ENCODE results near the gene TIAL1. TPM values are rescaled to one million over a fixed set of nuclear protein-coding genes. Genes with fewer than 3 reads are reported as not detected.
"Not testable (repeated sequence)": the region's sequence is repeated elsewhere in the genome, so short reads cannot be mapped to it uniquely, and the experiment has no call there.

Gene TIAL1
- total RNA-seq, 1 experiment from 2014 or later = 46.6 TPM

DNA sequence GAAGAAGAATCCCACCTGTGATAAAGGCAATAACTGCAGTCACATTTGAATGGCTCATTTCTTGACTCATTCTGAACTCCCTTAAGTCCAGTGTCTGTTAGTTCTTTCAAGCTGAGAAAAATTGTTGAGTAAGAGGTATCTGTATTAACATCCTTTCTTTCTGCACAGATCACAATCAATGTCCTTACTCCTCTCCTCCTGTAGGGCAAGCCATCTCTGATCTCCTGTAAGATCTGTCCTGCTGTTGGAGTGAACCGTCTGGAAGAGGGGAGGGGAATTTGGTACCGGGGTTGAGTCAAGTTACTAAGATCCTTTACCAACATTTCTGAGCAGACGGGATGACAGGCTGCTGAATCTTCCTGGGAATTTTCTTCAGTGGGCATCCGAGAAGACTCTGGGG lies 34.7 kb downstream of the TIAL1 start:
- intact Hi-C loops (cut with micrococcal nuclease) = no loop called here
- DNase-seq (no peak), ATAC-seq (no peak)
- Histone ChIP-seq H3K9me2 (replicated peaks; ENCODE audit: low read length) (no peaks in the 10 kb centered on the region), H3K27ac (ENCODE audit: low read length) (no peak overlapping the region), H2AFZ (ENCODE audit: low read length) (no peak overlapping the region), H3K9me3 (ENCODE audit: low read length) (no peaks in the 10 kb centered on the region), H3K79me2 (ENCODE audit: low read length) (no peaks in the 10 kb centered on the region), H3K36me3 (ENCODE audit: low read depth, low read length) (no peaks in the 10 kb centered on the region), H3K9ac (ENCODE audit: low read length) (no peak overlapping the region), H3F3A (ENCODE audit: low read length, unreplicated experiment) (no peaks in the 10 kb centered on the region), H3K27me3 (ENCODE audit: low read length) (no peaks in the 10 kb centered on the region), H3K4me2 (ENCODE audit: low read length) (no peak overlapping the region), H4K20me1 (ENCODE audit: low read length) (no peaks in the 10 kb centered on the region), H3K4me1 (ENCODE audit: insufficient read depth, low read length) (no peaks in the 10 kb centered on the region), H3K4me3 (ENCODE audit: low read length) (no peak overlapping the region)
- ChIA-PET CTCF (no interaction called here), POLR2A (ENCODE audit: unreplicated experiment) (no interaction called here)
- TF ChIP-seq EZH2phosphoT487 (IDR thresholded peaks at IDR 0.05; ENCODE audit: borderline replicate concordance, low read length) (no peak), EZH2 (IDR thresholded peaks at IDR 0.05; ENCODE audit: low read length, unreplicated experiment) (no peak)
- TF ChIP-seq, protein P1, sequence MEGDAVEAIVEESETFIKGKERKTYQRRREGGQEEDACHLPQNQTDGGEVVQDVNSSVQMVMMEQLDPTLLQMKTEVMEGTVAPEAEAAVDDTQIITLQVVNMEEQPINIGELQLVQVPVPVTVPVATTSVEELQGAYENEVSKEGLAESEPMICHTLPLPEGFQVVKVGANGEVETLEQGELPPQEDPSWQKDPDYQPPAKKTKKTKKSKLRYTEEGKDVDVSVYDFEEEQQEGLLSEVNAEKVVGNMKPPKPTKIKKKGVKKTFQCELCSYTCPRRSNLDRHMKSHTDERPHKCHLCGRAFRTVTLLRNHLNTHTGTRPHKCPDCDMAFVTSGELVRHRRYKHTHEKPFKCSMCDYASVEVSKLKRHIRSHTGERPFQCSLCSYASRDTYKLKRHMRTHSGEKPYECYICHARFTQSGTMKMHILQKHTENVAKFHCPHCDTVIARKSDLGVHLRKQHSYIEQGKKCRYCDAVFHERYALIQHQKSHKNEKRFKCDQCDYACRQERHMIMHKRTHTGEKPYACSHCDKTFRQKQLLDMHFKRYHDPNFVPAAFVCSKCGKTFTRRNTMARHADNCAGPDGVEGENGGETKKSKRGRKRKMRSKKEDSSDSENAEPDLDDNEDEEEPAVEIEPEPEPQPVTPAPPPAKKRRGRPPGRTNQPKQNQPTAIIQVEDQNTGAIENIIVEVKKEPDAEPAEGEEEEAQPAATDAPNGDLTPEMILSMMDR (conservative IDR thresholded peaks at IDR 0.05; ENCODE audit: low read depth, low read length) = no peak
- no TSS peak for BruUV-seq (replicated peaks)

DNA sequence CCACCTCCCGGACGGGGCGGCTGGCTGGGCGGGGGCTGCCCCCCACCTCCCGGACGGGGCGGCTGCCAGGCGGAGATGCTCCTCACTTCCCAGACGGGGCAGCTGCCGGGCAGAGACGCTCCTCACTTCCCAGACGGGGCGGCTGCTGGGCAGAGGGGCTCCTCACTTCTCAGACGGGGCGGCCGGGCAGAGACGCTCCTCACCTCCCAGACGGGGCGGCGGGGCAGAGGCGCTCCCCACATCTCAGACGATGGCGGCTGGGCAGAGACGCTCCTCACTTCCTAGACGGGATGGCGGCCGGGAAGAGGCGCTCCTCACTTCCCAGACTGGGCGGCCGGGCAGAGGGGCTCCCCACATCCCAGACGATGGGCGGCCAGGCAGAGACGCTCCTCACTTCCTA lies 37.3 kb downstream of the TIAL1 start:
- CTCF ChIA-PET = not testable (repeated sequence)

DNA sequence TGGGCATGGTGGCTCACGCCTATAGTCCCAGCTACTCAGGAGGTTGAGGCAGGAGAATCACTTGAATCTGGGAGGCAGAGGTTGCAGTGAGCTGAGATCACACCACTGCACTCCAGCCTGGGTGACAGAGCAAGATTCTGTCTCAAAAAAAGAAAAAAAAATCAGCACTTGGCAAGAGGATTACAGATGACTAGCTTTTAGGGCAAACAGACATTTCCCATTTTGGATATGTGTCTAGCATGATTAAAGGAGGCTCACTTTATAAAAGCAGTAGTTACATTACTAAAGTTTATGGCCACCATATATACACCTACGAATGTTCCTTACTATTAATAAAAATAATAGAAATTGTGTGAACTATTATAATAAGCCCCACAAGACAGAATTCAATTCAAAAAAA lies 40.7 kb downstream of the TIAL1 start:
- H3K4me3 ChIP-seq (ENCODE audit: low read length); H3K9ac ChIP-seq (ENCODE audit: low read length); H3K4me1 ChIP-seq (ENCODE audit: insufficient read depth, low read length); ATAC-seq; H3K27me3 ChIP-seq (ENCODE audit: low read length); H3K4me2 ChIP-seq (ENCODE audit: low read length); H3K9me2 ChIP-seq (replicated peaks; ENCODE audit: low read length); H2AFZ ChIP-seq (ENCODE audit: low read length); DNase-seq; H4K20me1 ChIP-seq (ENCODE audit: low read length); H3F3A ChIP-seq (ENCODE audit: low read length, unreplicated experiment); H3K79me2 ChIP-seq (ENCODE audit: low read length); H3K9me3 ChIP-seq (ENCODE audit: low read length); H3K27ac ChIP-seq (ENCODE audit: low read length); H3K36me3 ChIP-seq (ENCODE audit: low read depth, low read length); CTCF ChIA-PET; intact Hi-C loops (cut with micrococcal nuclease); BruUV-seq (replicated peaks): not testable (repeated sequence)
- POLR2A ChIA-PET (ENCODE audit: unreplicated experiment) = interaction anchor here (0.6 kb wide), 1 partner anchor 15 kb away, joined by 4 read pairs; no protein-coding TSS in a partner anchor

More for the DNA sequence above, 37.3 kb downstream of the TIAL1 start:
- H3K36me3 ChIP-seq (ENCODE audit: low read depth, low read length); H3K9ac ChIP-seq (ENCODE audit: low read length); H3K27me3 ChIP-seq (ENCODE audit: low read length); H2AFZ ChIP-seq (ENCODE audit: low read length); H3K79me2 ChIP-seq (ENCODE audit: low read length); POLR2A ChIA-PET (ENCODE audit: unreplicated experiment); H3K4me2 ChIP-seq (ENCODE audit: low read length); ATAC-seq; H3K4me3 ChIP-seq (ENCODE audit: low read length); intact Hi-C loops (cut with micrococcal nuclease); H3K9me2 ChIP-seq (replicated peaks; ENCODE audit: low read length); H3K27ac ChIP-seq (ENCODE audit: low read length); H3F3A ChIP-seq (ENCODE audit: low read length, unreplicated experiment); BruUV-seq (replicated peaks); H4K20me1 ChIP-seq (ENCODE audit: low read length); H3K4me1 ChIP-seq (ENCODE audit: insufficient read depth, low read length); DNase-seq; H3K9me3 ChIP-seq (ENCODE audit: low read length): not testable (repeated sequence)

DNA sequence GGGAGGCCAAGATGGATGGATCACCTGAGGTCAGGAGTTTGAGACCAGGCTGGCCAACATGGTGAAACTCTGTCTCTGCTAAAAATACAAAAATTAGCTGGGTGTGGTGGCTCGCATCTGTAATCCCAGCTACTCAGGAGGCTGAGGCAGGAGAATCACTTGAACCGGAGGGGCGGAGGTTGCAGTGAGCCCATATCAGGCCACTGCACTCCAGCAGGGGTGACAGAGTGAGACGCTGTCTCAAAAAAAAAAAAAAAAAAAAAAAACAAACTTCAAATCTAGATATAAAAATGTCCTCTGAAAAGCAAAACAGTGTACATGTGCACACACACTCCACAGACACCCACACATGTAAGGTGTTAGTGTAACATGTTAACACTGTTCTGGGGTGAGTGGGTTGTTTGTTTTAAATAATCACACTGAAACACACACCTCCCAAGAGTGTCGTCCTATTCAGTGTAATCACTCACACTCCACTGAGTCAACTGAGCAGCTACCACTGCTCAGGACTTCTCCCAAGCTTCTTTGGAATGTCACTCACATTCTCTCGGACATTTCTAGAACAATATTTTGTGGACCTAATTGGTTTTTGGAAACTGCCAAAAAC lies 41.5 kb downstream of the TIAL1 start:
- H4K20me1 ChIP-seq (ENCODE audit: low read length) = no peaks in the 10 kb centered on the region
- TF ChIP-seq, protein P1 (conservative IDR thresholded peaks at IDR 0.05; ENCODE audit: low read depth, low read length) = no peak
- no peak for TF ChIP-seq EZH2 (IDR thresholded peaks at IDR 0.05; ENCODE audit: low read length, unreplicated experiment)
- TF ChIP-seq EZH2phosphoT487 (IDR thresholded peaks at IDR 0.05; ENCODE audit: borderline replicate concordance, low read length) = no peak
- no peaks in the 10 kb centered on the region for H3K9me3 ChIP-seq (ENCODE audit: low read length)
- DNase-seq (no peak), ATAC-seq (no peak)
- no peak overlapping the region for H3K27ac ChIP-seq (ENCODE audit: low read length)
- intact Hi-C loops (cut with micrococcal nuclease) = no loop called here
- no peaks in the 10 kb centered on the region for H3K27me3 ChIP-seq (ENCODE audit: low read length)
- H3K9me2 ChIP-seq (replicated peaks; ENCODE audit: low read length) = no peaks in the 10 kb centered on the region
- CTCF ChIA-PET = no interaction called here
- H3K9ac ChIP-seq (ENCODE audit: low read length) = no peak overlapping the region
- H3K79me2 ChIP-seq (ENCODE audit: low read length) = no peaks in the 10 kb centered on the region
- POLR2A ChIA-PET (ENCODE audit: unreplicated experiment) = interaction anchor here (0.6 kb wide), 1 partner anchor 14 kb away, joined by 4 read pairs; no protein-coding TSS in a partner anchor
- H3K36me3 ChIP-seq (ENCODE audit: low read depth, low read length) = no peaks in the 10 kb centered on the region
- H3K4me2 ChIP-seq (ENCODE audit: low read length) = no peak overlapping the region
- no peaks in the 10 kb centered on the region for H3K4me1 ChIP-seq (ENCODE audit: insufficient read depth, low read length)
- no peak overlapping the region for H2AFZ ChIP-seq (ENCODE audit: low read length)
- no peak overlapping the region for H3K4me3 ChIP-seq (ENCODE audit: low read length)
- BruUV-seq (replicated peaks) = no TSS peak
- no peaks in the 10 kb centered on the region for H3F3A ChIP-seq (ENCODE audit: low read length, unreplicated experiment)
